Astrocyte (in vitro differentiated cells and primary cell): ENCODE data around the gene MPV17L2. TPM values are rescaled to one million over a fixed set of nuclear protein-coding genes. Genes with fewer than 3 reads are reported as not detected.

Source experiments
- DNase-seq: peaks from one replicate; pipeline ENCODE4 v3.0.0-alpha.2; 2010; ENCODE audit warnings: low read depth
- FAIRE-seq: peaks from 2 replicates; lab custom pipeline; 2011; peaks lifted over from hg19 to GRCh38; lab: Jason Lieb, UNC
- H2AFZ ChIP-seq: 2 replicates; pipeline ENCODE4 v1.6.0; 2012; ENCODE audit warnings: low read depth, low read length, inconsistent platforms
- H3K27ac ChIP-seq: 2 replicates; pipeline ENCODE4 v1.5.1; 2011; ENCODE audit warnings: low read depth, low read length, inconsistent platforms
- H3K27me3 ChIP-seq: 2 replicates; pipeline ENCODE4 v1.6.0; 2011; ENCODE audit warnings: low read length, inconsistent platforms; ENCODE audit not compliant: insufficient read depth
- H3K36me3 ChIP-seq: 2 replicates; pipeline ENCODE4 v1.5.1; 2011; ENCODE audit warnings: low read length, inconsistent platforms; ENCODE audit not compliant: insufficient read depth
- H3K4me1 ChIP-seq: 2 replicates; pipeline ENCODE4 v1.5.1; 2011; ENCODE audit warnings: low read length, inconsistent platforms; ENCODE audit not compliant: insufficient read depth
- H3K4me2 ChIP-seq: 2 replicates; pipeline ENCODE4 v1.6.0; 2012; ENCODE audit warnings: low read length, inconsistent platforms
- H3K4me3 ChIP-seq: 2 replicates; pipeline ENCODE4 v1.5.1; 2011; ENCODE audit warnings: low read depth, mild to moderate bottlenecking, low read length, inconsistent platforms; ENCODE audit not compliant: insufficient read depth
- H3K79me2 ChIP-seq: 2 replicates; pipeline ENCODE4 v1.6.0; 2012; ENCODE audit warnings: mild to moderate bottlenecking, low read length, inconsistent platforms; ENCODE audit not compliant: insufficient read depth
- H3K9ac ChIP-seq: 2 replicates; pipeline ENCODE4 v1.6.0; 2012; ENCODE audit warnings: mild to moderate bottlenecking, low read length, inconsistent platforms
- H3K9me3 ChIP-seq: 2 replicates; pipeline ENCODE4 v1.5.1; 2012; ENCODE audit warnings: low read depth, mild to moderate bottlenecking, low read length, inconsistent platforms; ENCODE audit not compliant: insufficient read depth
- H4K20me1 ChIP-seq: 2 replicates; pipeline ENCODE4 v1.6.0; 2012; ENCODE audit warnings: low read length, inconsistent platforms; ENCODE audit not compliant: insufficient read depth
- H3K27ac Mint-ChIP-seq: one replicate; pipeline ENCODE4 v1.8.0; 2021; ENCODE audit warnings: mild to moderate bottlenecking, mixed read lengths; ENCODE audit not compliant: unreplicated experiment
- H3K27me3 Mint-ChIP-seq: one replicate; pipeline ENCODE4 v1.8.0; 2021; ENCODE audit warnings: low read depth, mixed read lengths; ENCODE audit not compliant: unreplicated experiment
- H3K36me3 Mint-ChIP-seq: one replicate; pipeline ENCODE4 v1.8.0; 2021; ENCODE audit warnings: low read depth, mixed read lengths; ENCODE audit not compliant: unreplicated experiment
- H3K4me1 Mint-ChIP-seq: one replicate; pipeline ENCODE4 v1.8.0; 2021; ENCODE audit warnings: low read depth, mixed read lengths; ENCODE audit not compliant: unreplicated experiment
- H3K4me3 Mint-ChIP-seq: one replicate; pipeline ENCODE4 v1.8.0; 2021; ENCODE audit warnings: mild to moderate bottlenecking, moderate library complexity, mixed read lengths; ENCODE audit not compliant: unreplicated experiment
- H3K9me3 Mint-ChIP-seq: one replicate; pipeline ENCODE4 v1.8.0; 2021; ENCODE audit warnings: mild to moderate bottlenecking, mixed read lengths; ENCODE audit not compliant: unreplicated experiment
- EZH2 ChIP-seq: IDR thresholded peaks from 2 replicates; pipeline ENCODE4 v1.6.1; 2012; ENCODE audit warnings: mild to moderate bottlenecking, low read length, inconsistent platforms; ENCODE audit not compliant: insufficient read depth
- total RNA-seq: library from RNA; stranded (reverse); gene quantifications from 2 replicates; pipeline ENCODE4 v1.2.1, GENCODE V29; 2021
- TF ChIP-seq, protein P1 (sequence below): IDR thresholded peaks from 2 replicates; pipeline ENCODE4 v1.5.1; 2011; ENCODE audit warnings: low read depth, mild to moderate bottlenecking, inconsistent platforms, low read length, moderate library complexity; ENCODE audit not compliant: insufficient read depth

The MPV17L2 gene
- total RNA-seq, 1 donor from 2014 or later = 21.8 TPM

DNA sequence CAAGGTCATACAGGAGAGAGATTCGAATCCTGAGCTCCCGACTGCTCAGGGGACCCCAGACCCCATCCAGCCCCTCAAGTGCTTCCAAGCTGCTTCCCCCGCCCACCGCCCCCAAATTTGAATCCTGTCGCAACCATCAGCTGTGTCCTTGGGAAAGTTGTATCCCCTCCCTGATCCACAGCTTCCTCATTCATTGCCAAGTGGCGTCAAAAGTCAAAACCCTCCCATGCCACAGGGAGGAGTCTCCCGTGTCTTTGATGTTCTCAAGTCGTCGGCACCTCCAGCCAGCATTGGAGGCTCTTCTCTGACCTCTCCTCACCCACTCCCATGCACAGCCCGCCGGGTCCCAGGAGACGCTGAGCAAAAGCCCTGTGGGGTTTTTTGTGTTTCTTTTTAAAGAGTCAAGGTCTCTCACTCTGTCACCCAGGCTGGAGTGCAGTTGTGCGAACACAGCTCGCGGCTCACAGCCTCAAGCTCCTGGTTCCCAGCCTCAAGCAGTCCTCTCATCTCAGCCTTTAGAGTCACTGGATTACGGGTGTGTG, 22.2 kb upstream of the MPV17L2 start:
- no peaks in the 10 kb centered on the region for H3K9me3 Mint-ChIP-seq
- DNase-seq = no peak
- Histone ChIP-seq H3K4me3 (no peak overlapping the region), H3K79me2 (no peaks in the 10 kb centered on the region), H3K9ac (no peak overlapping the region), H3K4me1 (no peaks in the 10 kb centered on the region), H3K4me2 (no peak overlapping the region), H4K20me1 (peaks cover 10% of the 10 kb centered on the region), H3K9me3 (no peaks in the 10 kb centered on the region), H2AFZ (no peak overlapping the region), H3K36me3 (peaks cover 4% of the 10 kb centered on the region), H3K27ac (no peak overlapping the region), H3K27me3 (no peaks in the 10 kb centered on the region)
- peaks cover 13% of the 10 kb centered on the region for H3K36me3 Mint-ChIP-seq
- peaks cover 16% of the 10 kb centered on the region for H3K27me3 Mint-ChIP-seq
- no peaks in the 10 kb centered on the region for H3K4me1 Mint-ChIP-seq
- H3K27ac Mint-ChIP-seq = no peak overlapping the region
- TF ChIP-seq EZH2 = no peak
- TF ChIP-seq, protein P1, sequence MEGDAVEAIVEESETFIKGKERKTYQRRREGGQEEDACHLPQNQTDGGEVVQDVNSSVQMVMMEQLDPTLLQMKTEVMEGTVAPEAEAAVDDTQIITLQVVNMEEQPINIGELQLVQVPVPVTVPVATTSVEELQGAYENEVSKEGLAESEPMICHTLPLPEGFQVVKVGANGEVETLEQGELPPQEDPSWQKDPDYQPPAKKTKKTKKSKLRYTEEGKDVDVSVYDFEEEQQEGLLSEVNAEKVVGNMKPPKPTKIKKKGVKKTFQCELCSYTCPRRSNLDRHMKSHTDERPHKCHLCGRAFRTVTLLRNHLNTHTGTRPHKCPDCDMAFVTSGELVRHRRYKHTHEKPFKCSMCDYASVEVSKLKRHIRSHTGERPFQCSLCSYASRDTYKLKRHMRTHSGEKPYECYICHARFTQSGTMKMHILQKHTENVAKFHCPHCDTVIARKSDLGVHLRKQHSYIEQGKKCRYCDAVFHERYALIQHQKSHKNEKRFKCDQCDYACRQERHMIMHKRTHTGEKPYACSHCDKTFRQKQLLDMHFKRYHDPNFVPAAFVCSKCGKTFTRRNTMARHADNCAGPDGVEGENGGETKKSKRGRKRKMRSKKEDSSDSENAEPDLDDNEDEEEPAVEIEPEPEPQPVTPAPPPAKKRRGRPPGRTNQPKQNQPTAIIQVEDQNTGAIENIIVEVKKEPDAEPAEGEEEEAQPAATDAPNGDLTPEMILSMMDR = no peak
- H3K4me3 Mint-ChIP-seq = no peak overlapping the region
- no peak for FAIRE-seq

DNA sequence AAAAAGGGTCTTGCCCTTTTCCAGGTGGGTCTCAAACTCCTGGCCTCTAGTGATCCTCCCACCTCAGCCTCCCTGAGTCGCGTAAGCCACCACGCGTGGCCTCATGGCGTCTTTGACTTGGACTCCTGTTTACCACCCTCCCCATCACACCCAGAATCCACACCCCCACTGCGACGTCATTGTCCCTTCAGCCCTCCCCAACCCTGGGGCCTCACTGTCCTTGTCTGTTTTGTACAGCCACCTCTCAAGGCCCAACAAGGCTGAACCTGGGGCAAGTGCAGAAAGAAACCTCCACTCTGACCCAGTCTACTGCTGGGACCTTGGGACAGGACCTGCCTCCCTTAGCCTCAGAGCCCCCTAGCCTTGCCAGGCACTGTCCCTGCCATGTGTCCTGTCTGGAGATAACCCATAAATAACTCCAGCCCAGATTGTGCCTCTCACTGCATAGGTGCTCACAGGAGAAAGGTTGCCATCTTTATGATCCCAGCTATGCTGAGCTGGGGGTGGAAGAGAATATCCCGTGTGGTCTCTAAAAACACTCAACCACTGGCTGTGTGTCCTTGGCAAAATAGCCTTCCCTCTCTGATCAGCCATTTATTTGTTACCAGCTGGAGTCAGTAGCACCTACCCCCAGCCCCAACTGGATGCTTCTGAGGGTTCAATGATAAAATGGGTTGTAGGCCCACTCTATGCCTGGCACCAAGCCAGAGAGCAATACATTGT, 21.3 kb upstream of the MPV17L2 start:
- Histone ChIP-seq H4K20me1 (peaks cover 8% of the 10 kb centered on the region), H3K27ac (no peak overlapping the region), H3K9me3 (no peaks in the 10 kb centered on the region), H2AFZ (no peak overlapping the region), H3K79me2 (no peaks in the 10 kb centered on the region), H3K36me3 (peaks cover 2% of the 10 kb centered on the region), H3K27me3 (no peaks in the 10 kb centered on the region), H3K9ac (no peak overlapping the region), H3K4me1 (no peaks in the 10 kb centered on the region), H3K4me3 (no peak overlapping the region), H3K4me2 (no peak overlapping the region)
- peaks cover 1% of the 10 kb centered on the region for H3K9me3 Mint-ChIP-seq
- no peak overlapping the region for H3K4me3 Mint-ChIP-seq
- peaks cover 13% of the 10 kb centered on the region for H3K36me3 Mint-ChIP-seq
- no peak for TF ChIP-seq EZH2
- TF ChIP-seq, protein P1 = no peak
- H3K27me3 Mint-ChIP-seq = peaks cover 22% of the 10 kb centered on the region
- no peak for DNase-seq
- no peak overlapping the region for H3K27ac Mint-ChIP-seq
- H3K4me1 Mint-ChIP-seq = no peaks in the 10 kb centered on the region
- no peak for FAIRE-seq
